Immature natural killer cell (primary cell): ENCODE measurements around the gene ARG2. TPM values are rescaled to one million over a fixed set of nuclear protein-coding genes. Genes with fewer than 3 reads are reported as not detected.
"Not testable (repeated sequence)": the region's sequence is repeated elsewhere in the genome, so short reads cannot be mapped to it uniquely, and the experiment has no call there.

Experiments
- DNase-seq, 3 donors: peaks; one replicate each; pipeline ENCODE4 v3.0.0; 2022; ENCODE audit warnings: mixed read lengths in 1 of 3
- H3K27ac Mint-ChIP-seq, 6 donors: one replicate each; pipeline ENCODE4 v1.8.0; 2020; ENCODE audit warnings: mixed read lengths in 6 of 6, mild to moderate bottlenecking in 5 of 6, inconsistent platforms in 4 of 6, moderate library complexity in 3 of 6
- H3K27me3 Mint-ChIP-seq, 3 donors: one replicate each; pipeline ENCODE4 v1.8.0; 2020 to 2021; ENCODE audit warnings: low read depth in 3 of 3, mild to moderate bottlenecking in 3 of 3, mixed read lengths in 3 of 3, moderate library complexity in 3 of 3, inconsistent platforms in 1 of 3
- H3K36me3 Mint-ChIP-seq, 3 donors: one replicate each; pipeline ENCODE4 v1.8.0; 2020; ENCODE audit warnings: mixed read lengths in 3 of 3, inconsistent platforms in 2 of 3, mild to moderate bottlenecking in 2 of 3
- H3K4me1 Mint-ChIP-seq, 2 donors: one replicate each; pipeline ENCODE4 v1.8.0; 2020; ENCODE audit warnings: inconsistent platforms in 2 of 2, mild to moderate bottlenecking in 2 of 2, mixed read lengths in 2 of 2, moderate library complexity in 1 of 2
- H3K4me3 Mint-ChIP-seq, 5 donors: one replicate each; pipeline ENCODE4 v1.8.0; 2020; ENCODE audit warnings: mild to moderate bottlenecking in 5 of 5, mixed read lengths in 5 of 5, inconsistent platforms in 3 of 5, moderate library complexity in 3 of 5
- H3K9me3 Mint-ChIP-seq, 6 donors: one replicate each; pipeline ENCODE4 v1.8.0; 2020; ENCODE audit warnings: mild to moderate bottlenecking in 6 of 6, mixed read lengths in 6 of 6, inconsistent platforms in 4 of 6, moderate library complexity in 3 of 6
- polyA plus RNA-seq, 3 donors: library from polyadenylated mRNA; unstranded; fragments of 300-500 nt; fragmentation: Illumina TruSeq; gene quantifications; one replicate each; pipeline ENCODE4 v1.2.3, GENCODE V29; 2021

The ARG2 gene
- polyA plus RNA-seq, 3 donors from 2014 or later: 0.41 to 2.0 (median 1.8) TPM

GRCh38 chr14:67600562-67600974 lies 19.2 kb upstream of the ARG2 start:
- Mint-ChIP-seq H3K27ac (peak overlapping the region; percentile 88 to 98 (median 96)), H3K4me3 (peak overlapping the region; percentile 90 to 100 (median 98)), H3K4me1 (peaks cover 30 to 44% of the 10 kb centered on the region in 2 donors)
- not testable (repeated sequence) for H3K9me3 Mint-ChIP-seq, DNase-seq, H3K27me3 Mint-ChIP-seq, H3K36me3 Mint-ChIP-seq

GRCh38 chr14:67602076-67602475 lies 17.6 kb upstream of the ARG2 start:
- no peaks in the 10 kb centered on the region for H3K36me3 Mint-ChIP-seq

GRCh38 chr14:67602995-67603545 lies 16.6 kb upstream of the ARG2 start:
- H3K4me1 Mint-ChIP-seq: peaks cover 22 to 28% of the 10 kb centered on the region in 2 donors
- H3K27me3 Mint-ChIP-seq: peaks cover 5 to 6% (median 6%) of the 10 kb centered on the region in 3 donors
- H3K27ac Mint-ChIP-seq: peak overlapping the region in 1 of 6 donors; percentile 32
- no peak for DNase-seq
- no peak overlapping the region for H3K4me3 Mint-ChIP-seq
- no peaks in the 10 kb centered on the region for H3K36me3 Mint-ChIP-seq
- H3K9me3 Mint-ChIP-seq: no peaks in the 10 kb centered on the region

More at GRCh38 chr14:67602076-67602475, 17.6 kb upstream of the ARG2 start:
- Mint-ChIP-seq H3K9me3 (no peaks in the 10 kb centered on the region), H3K4me3 (peak overlapping the region in 2 of 5 donors; percentile 25 to 37), H3K4me1 (peaks cover 28 to 37% of the 10 kb centered on the region in 2 donors), H3K27me3 (peaks cover 5 to 6% (median 6%) of the 10 kb centered on the region in 3 donors), H3K27ac (peak overlapping the region in 4 of 6 donors; percentile 23 to 96 (median 69))
- DNase-seq: no peak

GRCh38 chr14:67607646-67608045 lies 12.1 kb upstream of the ARG2 start:
- no peak for DNase-seq
- Mint-ChIP-seq H3K4me1 (no peaks in the 10 kb centered on the region), H3K27ac (no peak overlapping the region), H3K27me3 (peaks cover 2 to 10% (median 9%) of the 10 kb centered on the region in 3 donors), H3K36me3 (no peaks in the 10 kb centered on the region), H3K9me3 (no peaks in the 10 kb centered on the region), H3K4me3 (no peak overlapping the region)

- Mint-ChIP-seq H3K27ac (no peak overlapping the region), H3K36me3 (no peaks in the 10 kb centered on the region), H3K9me3 (no peaks in the 10 kb centered on the region), H3K4me1 (no peaks in the 10 kb centered on the region), H3K27me3 (peaks cover 2 to 19% (median 10%) of the 10 kb centered on the region in 3 donors), H3K4me3 (no peak overlapping the region)
- no peak for DNase-seq
Observed at GRCh38 chr14:67609642-67610310, 9.9 kb upstream of the ARG2 start.

- Mint-ChIP-seq H3K4me3 (no peak overlapping the region), H3K9me3 (no peaks in the 10 kb centered on the region), H3K4me1 (no peaks in the 10 kb centered on the region), H3K36me3 (no peaks in the 10 kb centered on the region), H3K27ac (no peak overlapping the region), H3K27me3 (peaks cover 6 to 19% (median 10%) of the 10 kb centered on the region in 3 donors)
- DNase-seq: no peak
Observed at GRCh38 chr14:67610491-67610890, 9.2 kb upstream of the ARG2 start.

GRCh38 chr14:67618617-67619063 lies 1.1 kb upstream of the ARG2 start:
- Mint-ChIP-seq H3K4me3 (peak overlapping the region; percentile 53 to 93 (median 88)), H3K4me1 (peaks cover 21 to 25% of the 10 kb centered on the region in 2 donors), H3K9me3 (no peaks in the 10 kb centered on the region), H3K27me3 (peaks cover 4 to 16% (median 8%) of the 10 kb centered on the region in 3 donors), H3K36me3 (no peaks in the 10 kb centered on the region), H3K27ac (peak overlapping the region; percentile 81 to 98 (median 94))
- DNase-seq: peak; percentile 67 to 71 (median 70)

- Mint-ChIP-seq H3K27me3 (peaks cover 2 to 15% (median 8%) of the 10 kb centered on the region in 3 donors), H3K4me3 (peak overlapping the region; percentile 85 to 93 (median 88)), H3K36me3 (no peaks in the 10 kb centered on the region), H3K27ac (peak overlapping the region in 5 of 6 donors; percentile 50 to 97 (median 88)), H3K9me3 (no peaks in the 10 kb centered on the region), H3K4me1 (peaks cover 21 to 25% of the 10 kb centered on the region in 2 donors)
- no peak for DNase-seq
Observed at GRCh38 chr14:67620217-67620785, 581 bp downstream of the ARG2 start.

- no peak overlapping the region for H3K4me3 Mint-ChIP-seq
- no peaks in the 10 kb centered on the region for H3K36me3 Mint-ChIP-seq
- H3K9me3 Mint-ChIP-seq: no peaks in the 10 kb centered on the region
- DNase-seq: no peak
- H3K27ac Mint-ChIP-seq: peak overlapping the region in 1 of 6 donors; percentile 7
- peaks cover 21 to 25% of the 10 kb centered on the region in 2 donors for H3K4me1 Mint-ChIP-seq
- peaks cover 2 to 15% (median 8%) of the 10 kb centered on the region in 3 donors for H3K27me3 Mint-ChIP-seq
Observed at GRCh38 chr14:67622675-67623074, 3.0 kb downstream of the ARG2 start.

GRCh38 chr14:67623114-67623513 lies 3.4 kb downstream of the ARG2 start:
- Mint-ChIP-seq H3K27ac (no peak overlapping the region), H3K4me1 (peaks cover 20 to 25% of the 10 kb centered on the region in 2 donors), H3K27me3 (peaks cover 2 to 15% (median 8%) of the 10 kb centered on the region in 3 donors), H3K9me3 (no peaks in the 10 kb centered on the region), H3K36me3 (no peaks in the 10 kb centered on the region), H3K4me3 (no peak overlapping the region)
- DNase-seq: no peak

- DNase-seq, H3K9me3 Mint-ChIP-seq, H3K4me3 Mint-ChIP-seq, H3K36me3 Mint-ChIP-seq, H3K4me1 Mint-ChIP-seq, H3K27me3 Mint-ChIP-seq, H3K27ac Mint-ChIP-seq: not testable (repeated sequence)
Observed at GRCh38 chr14:67626131-67626530, 6.4 kb downstream of the ARG2 start.

- Mint-ChIP-seq H3K9me3 (no peaks in the 10 kb centered on the region), H3K27me3 (peaks cover 0 to 4% (median 4%) of the 10 kb centered on the region in 3 donors), H3K4me3 (no peak overlapping the region), H3K36me3 (no peaks in the 10 kb centered on the region), H3K4me1 (no peaks in the 10 kb centered on the region), H3K27ac (no peak overlapping the region)
- DNase-seq: no peak
Observed at GRCh38 chr14:67627519-67627918, 7.8 kb downstream of the ARG2 start.

- Mint-ChIP-seq H3K27ac (no peak overlapping the region), H3K36me3 (peaks cover 0 to 6% (median 0%) of the 10 kb centered on the region in 3 donors), H3K27me3 (peaks cover 2 to 6% (median 4%) of the 10 kb centered on the region in 3 donors), H3K4me1 (no peaks in the 10 kb centered on the region), H3K9me3 (no peaks in the 10 kb centered on the region), H3K4me3 (no peak overlapping the region)
- DNase-seq: no peak
Observed at GRCh38 chr14:67630186-67630585, 10.5 kb downstream of the ARG2 start.

GRCh38 chr14:67630938-67631337 lies 11.2 kb downstream of the ARG2 start:
- H3K27me3 Mint-ChIP-seq: peaks cover 2 to 4% (median 4%) of the 10 kb centered on the region in 3 donors
- peaks cover 0 to 6% (median 0%) of the 10 kb centered on the region in 3 donors for H3K36me3 Mint-ChIP-seq
- H3K4me3 Mint-ChIP-seq: no peak overlapping the region
- DNase-seq: no peak
- H3K4me1 Mint-ChIP-seq: no peaks in the 10 kb centered on the region
- H3K9me3 Mint-ChIP-seq: no peaks in the 10 kb centered on the region
- no peak overlapping the region for H3K27ac Mint-ChIP-seq
